ENCODE results near the gene GPD1L.

GRCh38 chr3:32203854-32204253 is 97.4 kb downstream of the GPD1L start:
- TF ChIP-seq POLR2A (IDR thresholded peaks at IDR 0.05) (no peak), CTCF (IDR thresholded peaks at IDR 0.05 in 4 of 5, conservative IDR thresholded peaks at IDR 0.05 in 1 of 5) (no peak)

All from gastrocnemius medialis (tissue), 4 donors.